ENCODE results near the gene SPDYC. TPM values are rescaled to one million over a fixed set of nuclear protein-coding genes. Genes with fewer than 3 reads are reported as not detected.
A peak's percentile ranks its signal among the peaks of the same experiment; 100 is the strongest.
"Not testable (repeated sequence)": the region's sequence is repeated elsewhere in the genome, so short reads cannot be mapped to it uniquely, and the experiment has no call there.

The SPDYC gene
- polyA plus RNA-seq, 3 donors, result 0.64 TPM; not detected in 2

GRCh38 chr11:65147352-65148075 is 22.5 kb upstream of the SPDYC start:
- TF ChIP-seq, protein P1, sequence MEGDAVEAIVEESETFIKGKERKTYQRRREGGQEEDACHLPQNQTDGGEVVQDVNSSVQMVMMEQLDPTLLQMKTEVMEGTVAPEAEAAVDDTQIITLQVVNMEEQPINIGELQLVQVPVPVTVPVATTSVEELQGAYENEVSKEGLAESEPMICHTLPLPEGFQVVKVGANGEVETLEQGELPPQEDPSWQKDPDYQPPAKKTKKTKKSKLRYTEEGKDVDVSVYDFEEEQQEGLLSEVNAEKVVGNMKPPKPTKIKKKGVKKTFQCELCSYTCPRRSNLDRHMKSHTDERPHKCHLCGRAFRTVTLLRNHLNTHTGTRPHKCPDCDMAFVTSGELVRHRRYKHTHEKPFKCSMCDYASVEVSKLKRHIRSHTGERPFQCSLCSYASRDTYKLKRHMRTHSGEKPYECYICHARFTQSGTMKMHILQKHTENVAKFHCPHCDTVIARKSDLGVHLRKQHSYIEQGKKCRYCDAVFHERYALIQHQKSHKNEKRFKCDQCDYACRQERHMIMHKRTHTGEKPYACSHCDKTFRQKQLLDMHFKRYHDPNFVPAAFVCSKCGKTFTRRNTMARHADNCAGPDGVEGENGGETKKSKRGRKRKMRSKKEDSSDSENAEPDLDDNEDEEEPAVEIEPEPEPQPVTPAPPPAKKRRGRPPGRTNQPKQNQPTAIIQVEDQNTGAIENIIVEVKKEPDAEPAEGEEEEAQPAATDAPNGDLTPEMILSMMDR (IDR thresholded peaks at IDR 0.05), result no peak
- intact Hi-C loops (cut with micrococcal nuclease), result loop anchor here in 1 of 2 donors (5.0 kb wide), 1 partner anchor 35 kb away; the partner anchor contains the start of gene CAPN1
- H3K4me2 ChIP-seq (replicated peaks; ENCODE audit: extremely low read depth, low read length, poor library complexity, severe bottlenecking), result no peak overlapping the region
- Mint-ChIP-seq H3K9me3 (peaks cover 0 to 6% (median 3%) of the 10 kb centered on the region in 7 donors), H3K4me1 (peaks cover 40% of the 10 kb centered on the region), H3K36me3 (no peaks in the 10 kb centered on the region), H3K27ac (no peak overlapping the region), H3K27me3 (ENCODE audit: low read depth in 3 of 3) (peaks cover 0 to 2% (median 2%) of the 10 kb centered on the region in 3 donors), H3K4me3 (no peak overlapping the region)
- H3K27ac ChIP-seq (ENCODE audit: low read depth in 1 of 2, low read length in 2 of 2), result no peak overlapping the region
- H3K27me3 ChIP-seq (ENCODE audit: control insufficient read depth in 2 of 2, insufficient read depth in 2 of 2, low read length in 2 of 2), result no peaks in the 10 kb centered on the region
- peaks cover 35 to 39% of the 10 kb centered on the region in 2 donors for H3K4me1 ChIP-seq (ENCODE audit: control insufficient read depth in 1 of 2, insufficient read depth in 2 of 2, low read length in 2 of 2)
- no peaks in the 10 kb centered on the region for H4K20me1 ChIP-seq (ENCODE audit: insufficient read depth, low read length)
- no peaks in the 10 kb centered on the region for H3K79me2 ChIP-seq (ENCODE audit: insufficient read depth, low read length)
- no CpG with 5 or more reads among the region's 2 CpGs for WGBS (ENCODE audit: insufficient coverage)
- H3K36me3 ChIP-seq (replicated peaks in 1 of 2; ENCODE audit: control insufficient read depth in 1 of 2, insufficient read depth in 2 of 2, low read length in 2 of 2), result no peaks in the 10 kb centered on the region
- no peak overlapping the region for H3K9ac ChIP-seq (ENCODE audit: insufficient read depth, low read length, poor library complexity, severe bottlenecking)
- no peak overlapping the region for H3K4me3 ChIP-seq (replicated peaks in 1 of 3; ENCODE audit: low read depth in 2 of 3, low read length in 3 of 3)
- peaks cover 4% of the 10 kb centered on the region in 2 donors for H3K9me3 ChIP-seq (replicated peaks in 1 of 2; ENCODE audit: control insufficient read depth in 1 of 2, insufficient read depth in 1 of 2, low read length in 2 of 2)
- no peak for DNase-seq
- H2AFZ ChIP-seq (ENCODE audit: insufficient read depth, low read depth, low read length, poor library complexity, severe bottlenecking), result no peak overlapping the region

DNA sequence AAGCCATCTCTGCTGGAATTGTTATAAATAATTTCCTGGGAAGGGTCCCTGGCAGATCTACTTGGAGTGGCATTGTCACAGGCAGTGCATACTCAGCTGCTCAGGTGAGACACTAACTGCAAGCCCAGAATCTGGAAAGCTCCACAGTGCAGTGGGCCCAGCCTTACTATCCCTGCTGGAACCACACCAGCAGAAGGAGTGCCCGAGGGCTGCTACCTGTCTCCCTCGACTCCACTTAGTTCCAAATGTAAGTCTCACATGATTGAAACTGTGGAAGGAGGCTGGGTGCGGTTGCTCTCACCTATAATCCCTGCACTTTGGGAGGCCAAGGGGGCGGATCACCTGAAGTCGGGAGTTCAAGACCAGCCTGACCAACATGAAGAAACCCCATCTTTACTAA is 21.4 kb upstream of the SPDYC start:
- H3K27me3 ChIP-seq (ENCODE audit: control insufficient read depth in 2 of 2, insufficient read depth in 2 of 2, low read length in 2 of 2), result no peaks in the 10 kb centered on the region
- peaks cover 47% of the 10 kb centered on the region for H3K4me1 Mint-ChIP-seq
- H3K4me3 ChIP-seq (replicated peaks in 1 of 3; ENCODE audit: low read depth in 2 of 3, low read length in 3 of 3), result no peak overlapping the region
- TF ChIP-seq, protein P1 (IDR thresholded peaks at IDR 0.05), result no peak
- H3K27ac ChIP-seq (ENCODE audit: low read depth in 1 of 2, low read length in 2 of 2), result no peak overlapping the region
- no peaks in the 10 kb centered on the region for H3K36me3 ChIP-seq (replicated peaks in 1 of 2; ENCODE audit: control insufficient read depth in 1 of 2, insufficient read depth in 2 of 2, low read length in 2 of 2)
- H3K4me3 Mint-ChIP-seq, result no peak overlapping the region
- peaks cover 0 to 2% (median 0%) of the 10 kb centered on the region in 3 donors for H3K27me3 Mint-ChIP-seq (ENCODE audit: low read depth in 3 of 3)
- intact Hi-C loops (cut with micrococcal nuclease), result loop anchor here in 1 of 2 donors (5.0 kb wide), 1 partner anchor 34 kb away; the partner anchor contains the start of gene CAPN1
- H4K20me1 ChIP-seq (ENCODE audit: insufficient read depth, low read length), result no peaks in the 10 kb centered on the region
- H3K9me3 Mint-ChIP-seq, result peaks cover 0 to 6% (median 3%) of the 10 kb centered on the region in 7 donors
- H3K9ac ChIP-seq (ENCODE audit: insufficient read depth, low read length, poor library complexity, severe bottlenecking), result no peak overlapping the region
- no peaks in the 10 kb centered on the region for H3K36me3 Mint-ChIP-seq
- no peaks in the 10 kb centered on the region for H3K79me2 ChIP-seq (ENCODE audit: insufficient read depth, low read length)
- H3K4me1 ChIP-seq (ENCODE audit: control insufficient read depth in 1 of 2, insufficient read depth in 2 of 2, low read length in 2 of 2), result peaks cover 43 to 47% of the 10 kb centered on the region in 2 donors
- H2AFZ ChIP-seq (ENCODE audit: insufficient read depth, low read depth, low read length, poor library complexity, severe bottlenecking), result no peak overlapping the region
- no peak overlapping the region for H3K27ac Mint-ChIP-seq
- H3K4me2 ChIP-seq (replicated peaks; ENCODE audit: extremely low read depth, low read length, poor library complexity, severe bottlenecking), result no peak overlapping the region
- no peak for DNase-seq
- WGBS (ENCODE audit: insufficient coverage), result 100% methylated on average over 2 of the region's 5 CpGs
- peaks cover 4% of the 10 kb centered on the region in 2 donors for H3K9me3 ChIP-seq (replicated peaks in 1 of 2; ENCODE audit: control insufficient read depth in 1 of 2, insufficient read depth in 1 of 2, low read length in 2 of 2)

GRCh38 chr11:65150131-65150508 is 19.9 kb upstream of the SPDYC start:
- H3K4me3 Mint-ChIP-seq, result peak overlapping the region in 1 of 2 donors; percentile 81
- peaks cover 43 to 47% of the 10 kb centered on the region in 2 donors for H3K4me1 ChIP-seq (ENCODE audit: control insufficient read depth in 1 of 2, insufficient read depth in 2 of 2, low read length in 2 of 2)
- H3K27me3 Mint-ChIP-seq (ENCODE audit: low read depth in 3 of 3); H3K9me3 Mint-ChIP-seq; H3K36me3 ChIP-seq (replicated peaks in 1 of 2; ENCODE audit: control insufficient read depth in 1 of 2, insufficient read depth in 2 of 2, low read length in 2 of 2); H3K36me3 Mint-ChIP-seq; H3K9me3 ChIP-seq (replicated peaks in 1 of 2; ENCODE audit: control insufficient read depth in 1 of 2, insufficient read depth in 1 of 2, low read length in 2 of 2); H3K79me2 ChIP-seq (ENCODE audit: insufficient read depth, low read length); DNase-seq; H4K20me1 ChIP-seq (ENCODE audit: insufficient read depth, low read length); H3K27me3 ChIP-seq (ENCODE audit: control insufficient read depth in 2 of 2, insufficient read depth in 2 of 2, low read length in 2 of 2): not testable (repeated sequence)
- WGBS (ENCODE audit: insufficient coverage), result no CpG with 5 or more reads among the region's 10 CpGs
- H3K27ac ChIP-seq (ENCODE audit: low read depth in 1 of 2, low read length in 2 of 2), result peak overlapping the region; percentile 70 to 77
- intact Hi-C loops (cut with micrococcal nuclease), result loop anchor here in 1 of 2 donors (2.0 kb wide), 1 partner anchor 15 kb away; the partner anchor contains the start of gene SYVN1
- peaks cover 47% of the 10 kb centered on the region for H3K4me1 Mint-ChIP-seq
- peak overlapping the region; percentile 62 for H3K4me2 ChIP-seq (replicated peaks; ENCODE audit: extremely low read depth, low read length, poor library complexity, severe bottlenecking)
- peak overlapping the region in 1 of 3 experiments; percentile 24 for H3K4me3 ChIP-seq (replicated peaks in 1 of 3; ENCODE audit: low read depth in 2 of 3, low read length in 3 of 3)
- H2AFZ ChIP-seq (ENCODE audit: insufficient read depth, low read depth, low read length, poor library complexity, severe bottlenecking), result peak overlapping the region; percentile 50
- peak overlapping the region; percentile 87 to 98 (median 96) for H3K27ac Mint-ChIP-seq
- peak overlapping the region; percentile 47 for H3K9ac ChIP-seq (ENCODE audit: insufficient read depth, low read length, poor library complexity, severe bottlenecking)
